Measurements from ENCODE around the gene ADAD1.

Gene ADAD1

GRCh38 chr4:122456231-122457116 lies 77.7 kb downstream of the ADAD1 start, which contains the start of gene IL2:
Gene IL2, minus strand, starts transcription at chr4:122456725. Its CDS starts 285 bp downstream, at chr4:122456440.
- no peak for DNase-seq (ENCODE audit: low read depth in 2 of 2)

GRCh38 chr4:122458625-122459024 lies 79.8 kb downstream of the ADAD1 start:
- DNase-seq (ENCODE audit: low read depth in 2 of 2) = peak in 1 of 2 donors; percentile 17

GRCh38 chr4:122469457-122469856 lies 90.6 kb downstream of the ADAD1 start:
- DNase-seq (ENCODE audit: low read depth in 2 of 2) = no peak

- DNase-seq (ENCODE audit: low read depth in 2 of 2) = no peak
Observed at GRCh38 chr4:122475233-122475632, 96.4 kb downstream of the ADAD1 start.

GRCh38 chr4:122476126-122476525 lies 97.3 kb downstream of the ADAD1 start:
- DNase-seq (ENCODE audit: low read depth in 2 of 2) = no peak

GRCh38 chr4:122476745-122477144 lies 97.9 kb downstream of the ADAD1 start:
- no peak for DNase-seq (ENCODE audit: low read depth in 2 of 2)
